Mammary epithelial cell (primary cell): ENCODE measurements around the gene ATP11A.

ENCODE experiments used
- EZH2 ChIP-seq: IDR thresholded peaks from 2 replicates; pipeline ENCODE4 v1.6.1; 2012; ENCODE audit warnings: low read length, inconsistent platforms, borderline replicate concordance
- TF ChIP-seq, protein P1 (sequence below), 2 donors: IDR thresholded peaks in 1 of 2; conservative IDR thresholded peaks in 1 of 2; 2 replicates each; pipeline ENCODE4 v1.5.1; 2011 to 2012; ENCODE audit warnings: inconsistent platforms in 2 of 2, low read length in 2 of 2, mild to moderate bottlenecking in 2 of 2, control low read depth in 1 of 2, low read depth in 1 of 2; ENCODE audit not compliant: insufficient read depth in 1 of 2; ENCODE audit errors: extremely low read depth in 1 of 2

DNA sequence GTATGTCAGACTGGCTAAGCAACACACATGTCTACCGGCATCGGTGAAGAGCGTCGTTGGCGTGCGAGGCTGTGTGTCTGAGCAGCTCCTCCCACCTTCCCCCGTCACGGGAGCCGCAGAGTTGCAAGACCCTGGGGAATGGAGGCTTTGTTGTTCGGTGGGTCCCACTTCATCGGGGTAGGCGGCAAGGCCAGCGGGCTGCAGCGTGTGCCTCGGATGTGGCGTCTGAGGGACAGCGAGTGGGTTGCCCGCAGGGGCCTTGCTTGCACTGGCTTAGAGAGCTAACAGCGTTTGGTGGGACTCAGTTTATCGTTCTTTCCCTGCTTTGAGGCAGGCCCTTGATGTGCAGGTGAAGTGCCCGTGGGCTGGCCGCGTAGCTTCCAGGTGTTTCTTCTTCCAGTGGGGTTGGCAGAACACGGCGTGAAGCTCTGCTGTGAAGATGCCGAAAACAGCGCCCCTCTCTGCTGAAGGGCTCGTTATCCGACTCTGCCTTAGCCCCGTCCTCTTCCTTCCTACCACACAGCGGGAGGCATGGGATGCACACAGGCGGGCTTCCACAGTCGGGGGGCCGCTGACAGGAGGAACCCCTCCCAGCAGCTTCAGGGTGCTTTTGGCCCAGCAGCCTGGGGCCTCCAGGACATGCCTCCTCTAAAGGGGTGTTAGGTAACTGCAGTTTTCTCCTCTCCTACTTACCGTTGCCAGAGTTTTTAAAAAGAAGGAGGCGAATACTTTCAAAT is 85.2 kb downstream of the ATP11A start:
- no peak for TF ChIP-seq EZH2
- TF ChIP-seq, protein P1, sequence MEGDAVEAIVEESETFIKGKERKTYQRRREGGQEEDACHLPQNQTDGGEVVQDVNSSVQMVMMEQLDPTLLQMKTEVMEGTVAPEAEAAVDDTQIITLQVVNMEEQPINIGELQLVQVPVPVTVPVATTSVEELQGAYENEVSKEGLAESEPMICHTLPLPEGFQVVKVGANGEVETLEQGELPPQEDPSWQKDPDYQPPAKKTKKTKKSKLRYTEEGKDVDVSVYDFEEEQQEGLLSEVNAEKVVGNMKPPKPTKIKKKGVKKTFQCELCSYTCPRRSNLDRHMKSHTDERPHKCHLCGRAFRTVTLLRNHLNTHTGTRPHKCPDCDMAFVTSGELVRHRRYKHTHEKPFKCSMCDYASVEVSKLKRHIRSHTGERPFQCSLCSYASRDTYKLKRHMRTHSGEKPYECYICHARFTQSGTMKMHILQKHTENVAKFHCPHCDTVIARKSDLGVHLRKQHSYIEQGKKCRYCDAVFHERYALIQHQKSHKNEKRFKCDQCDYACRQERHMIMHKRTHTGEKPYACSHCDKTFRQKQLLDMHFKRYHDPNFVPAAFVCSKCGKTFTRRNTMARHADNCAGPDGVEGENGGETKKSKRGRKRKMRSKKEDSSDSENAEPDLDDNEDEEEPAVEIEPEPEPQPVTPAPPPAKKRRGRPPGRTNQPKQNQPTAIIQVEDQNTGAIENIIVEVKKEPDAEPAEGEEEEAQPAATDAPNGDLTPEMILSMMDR (conservative IDR thresholded peaks at IDR 0.05 in 1 of 2, IDR thresholded peaks at IDR 0.05 in 1 of 2; ENCODE audit: extremely low read depth in 1 of 2, insufficient read depth in 1 of 2, low read depth in 1 of 2, low read length in 2 of 2) = no peak
